ENCODE data around the gene ZNF550.

The ZNF550 gene

DNA sequence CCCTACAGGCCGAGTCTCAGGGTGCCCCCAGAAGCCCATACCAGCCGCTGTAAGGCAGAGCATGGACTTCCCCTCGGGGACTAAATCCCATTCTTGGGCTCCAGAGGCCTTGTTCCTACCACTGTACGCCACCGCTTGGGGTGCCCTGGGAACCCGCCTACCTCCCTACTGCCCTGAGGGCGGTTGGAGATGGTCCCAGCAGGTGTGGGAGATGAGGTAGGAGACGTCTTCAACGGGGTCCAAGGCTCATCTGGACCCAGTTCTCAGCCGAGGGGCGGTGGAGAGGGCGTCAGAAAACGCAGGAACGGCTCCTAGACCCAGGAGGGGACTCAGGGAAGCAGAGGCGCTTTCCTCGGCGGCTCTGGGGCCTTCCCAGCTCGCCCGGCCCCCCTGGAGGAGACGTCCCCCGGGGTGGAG lies 23.4 kb upstream of the ZNF550 start:
- TF ChIP-seq, protein P1, sequence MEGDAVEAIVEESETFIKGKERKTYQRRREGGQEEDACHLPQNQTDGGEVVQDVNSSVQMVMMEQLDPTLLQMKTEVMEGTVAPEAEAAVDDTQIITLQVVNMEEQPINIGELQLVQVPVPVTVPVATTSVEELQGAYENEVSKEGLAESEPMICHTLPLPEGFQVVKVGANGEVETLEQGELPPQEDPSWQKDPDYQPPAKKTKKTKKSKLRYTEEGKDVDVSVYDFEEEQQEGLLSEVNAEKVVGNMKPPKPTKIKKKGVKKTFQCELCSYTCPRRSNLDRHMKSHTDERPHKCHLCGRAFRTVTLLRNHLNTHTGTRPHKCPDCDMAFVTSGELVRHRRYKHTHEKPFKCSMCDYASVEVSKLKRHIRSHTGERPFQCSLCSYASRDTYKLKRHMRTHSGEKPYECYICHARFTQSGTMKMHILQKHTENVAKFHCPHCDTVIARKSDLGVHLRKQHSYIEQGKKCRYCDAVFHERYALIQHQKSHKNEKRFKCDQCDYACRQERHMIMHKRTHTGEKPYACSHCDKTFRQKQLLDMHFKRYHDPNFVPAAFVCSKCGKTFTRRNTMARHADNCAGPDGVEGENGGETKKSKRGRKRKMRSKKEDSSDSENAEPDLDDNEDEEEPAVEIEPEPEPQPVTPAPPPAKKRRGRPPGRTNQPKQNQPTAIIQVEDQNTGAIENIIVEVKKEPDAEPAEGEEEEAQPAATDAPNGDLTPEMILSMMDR (conservative IDR thresholded peaks at IDR 0.05; ENCODE audit: low read depth, low read length): no peak
- no peak for DNase-seq (ENCODE audit: low read depth)
- no peak overlapping the region for H3K4me3 ChIP-seq (ENCODE audit: low read depth, low read length)

DNA sequence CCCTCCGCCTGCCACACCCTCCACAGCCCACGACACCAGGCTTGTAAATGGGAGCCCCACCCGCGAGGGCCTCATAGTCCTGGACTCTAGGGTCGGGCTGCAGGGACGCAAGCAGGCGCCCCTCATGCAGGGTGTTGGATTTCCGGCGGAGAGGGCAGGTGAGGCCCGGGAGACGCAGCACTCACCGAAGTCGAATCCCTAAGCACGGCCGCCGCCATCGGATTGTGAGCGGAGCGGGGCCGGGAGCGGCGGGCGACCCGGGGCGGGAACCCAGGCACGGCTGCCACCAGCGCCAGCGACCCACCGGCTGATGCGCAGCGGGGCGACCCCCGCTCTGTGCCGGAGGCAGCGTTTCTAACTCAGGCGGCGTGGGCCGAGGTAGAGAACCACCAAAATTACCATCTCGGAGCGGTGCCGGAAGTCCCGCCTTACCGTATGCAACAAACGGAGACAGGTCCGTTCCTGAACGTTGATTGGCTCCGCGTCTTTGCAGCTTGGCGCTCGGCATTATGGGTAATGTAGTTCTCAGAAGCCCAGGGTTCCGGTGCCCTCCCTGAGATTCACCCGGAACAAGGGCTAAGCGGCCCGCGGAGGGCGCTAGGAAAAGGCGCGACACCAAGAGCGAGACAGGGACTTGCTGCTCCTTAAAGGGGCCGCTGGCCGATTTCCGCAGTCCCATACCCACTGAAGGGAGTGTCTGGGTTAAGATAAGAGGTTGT lies 19.0 kb upstream of the ZNF550 start, which contains the start of gene ZNF416:
TSS of gene ZNF416 (minus strand) at position 425 of the 719 bp plus-strand sequence. CDS start at position 218, 207 bp downstream.
- TF ChIP-seq, protein P1 (conservative IDR thresholded peaks at IDR 0.05; ENCODE audit: low read depth, low read length): peak; percentile 40
- DNase-seq (ENCODE audit: low read depth): peak; percentile 99
- peak within 1 kb of the TSS; percentile 90 for H3K4me3 ChIP-seq (ENCODE audit: low read depth, low read length)

DNA sequence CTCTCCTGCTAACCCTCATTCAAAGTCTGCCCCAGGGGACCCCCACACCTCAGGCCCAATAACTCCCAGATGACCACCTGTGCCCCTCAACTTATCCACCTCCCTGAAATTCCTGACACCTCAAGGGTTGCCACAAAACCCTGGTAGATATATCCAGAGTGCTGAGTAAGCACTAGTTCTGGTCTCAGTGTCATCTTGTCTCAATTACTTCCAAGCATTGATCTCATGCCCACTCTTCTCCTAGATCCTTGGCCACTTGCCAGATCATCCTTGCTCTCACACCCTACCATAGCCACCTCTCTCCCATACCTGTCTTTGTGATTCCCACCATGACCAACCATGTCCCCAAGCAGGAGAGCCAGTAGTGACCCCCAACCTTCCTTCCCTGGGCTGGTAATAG lies 17.0 kb upstream of the ZNF550 start:
- TF ChIP-seq, protein P1 (conservative IDR thresholded peaks at IDR 0.05; ENCODE audit: low read depth, low read length): no peak
- no peak overlapping the region for H3K4me3 ChIP-seq (ENCODE audit: low read depth, low read length)
- DNase-seq (ENCODE audit: low read depth): no peak

DNA sequence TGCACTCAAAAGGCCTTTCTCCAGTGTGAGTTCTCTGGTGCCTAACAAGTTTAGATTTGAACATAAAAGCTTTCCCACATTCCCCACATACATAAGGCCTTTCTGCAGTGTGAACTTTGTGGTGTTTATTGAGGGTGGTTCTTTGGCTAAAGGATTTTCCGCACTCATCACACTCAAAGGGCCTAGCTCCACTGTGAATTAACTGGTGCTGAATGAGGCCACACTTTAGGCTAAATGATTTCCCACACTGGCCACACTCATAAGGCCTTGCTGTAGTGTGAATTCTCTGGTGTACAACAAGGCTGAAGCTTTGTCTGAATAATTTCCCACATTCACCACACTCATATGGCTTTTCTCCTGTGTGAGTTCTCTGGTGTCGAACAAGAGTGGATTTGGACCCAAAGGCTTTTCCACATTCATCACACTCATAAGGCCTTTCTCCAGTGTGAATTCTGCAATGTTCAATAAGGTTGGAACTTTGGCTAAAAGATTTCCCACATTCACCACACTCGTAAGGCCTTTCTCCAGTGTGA lies 12.8 kb upstream of the ZNF550 start:
- TF ChIP-seq, protein P1 (conservative IDR thresholded peaks at IDR 0.05; ENCODE audit: low read depth, low read length): no peak
- DNase-seq (ENCODE audit: low read depth): no peak
- H3K4me3 ChIP-seq (ENCODE audit: low read depth, low read length): no peak overlapping the region

DNA sequence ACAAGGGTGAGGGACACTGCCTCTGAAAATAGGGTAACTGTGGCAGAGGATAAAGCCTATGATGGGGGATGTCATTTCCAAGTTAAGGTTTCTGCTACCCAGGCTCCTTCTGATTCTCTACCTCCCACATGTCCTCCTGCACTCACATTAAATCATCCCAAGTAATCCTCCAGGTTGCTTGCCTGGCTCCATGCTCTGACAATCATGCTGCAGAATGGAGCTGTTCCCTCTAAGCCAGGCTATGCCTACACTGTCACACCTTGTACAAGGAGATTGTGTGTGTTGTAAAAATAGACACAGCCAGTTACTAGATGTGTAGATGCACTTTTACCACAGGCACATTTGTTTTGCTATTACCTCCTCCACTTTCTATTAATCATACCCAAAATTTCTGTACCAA lies 11.0 kb upstream of the ZNF550 start:
- DNase-seq (ENCODE audit: low read depth): no peak
- H3K4me3 ChIP-seq (ENCODE audit: low read depth, low read length): no peak overlapping the region
- TF ChIP-seq, protein P1 (conservative IDR thresholded peaks at IDR 0.05; ENCODE audit: low read depth, low read length): no peak

DNA sequence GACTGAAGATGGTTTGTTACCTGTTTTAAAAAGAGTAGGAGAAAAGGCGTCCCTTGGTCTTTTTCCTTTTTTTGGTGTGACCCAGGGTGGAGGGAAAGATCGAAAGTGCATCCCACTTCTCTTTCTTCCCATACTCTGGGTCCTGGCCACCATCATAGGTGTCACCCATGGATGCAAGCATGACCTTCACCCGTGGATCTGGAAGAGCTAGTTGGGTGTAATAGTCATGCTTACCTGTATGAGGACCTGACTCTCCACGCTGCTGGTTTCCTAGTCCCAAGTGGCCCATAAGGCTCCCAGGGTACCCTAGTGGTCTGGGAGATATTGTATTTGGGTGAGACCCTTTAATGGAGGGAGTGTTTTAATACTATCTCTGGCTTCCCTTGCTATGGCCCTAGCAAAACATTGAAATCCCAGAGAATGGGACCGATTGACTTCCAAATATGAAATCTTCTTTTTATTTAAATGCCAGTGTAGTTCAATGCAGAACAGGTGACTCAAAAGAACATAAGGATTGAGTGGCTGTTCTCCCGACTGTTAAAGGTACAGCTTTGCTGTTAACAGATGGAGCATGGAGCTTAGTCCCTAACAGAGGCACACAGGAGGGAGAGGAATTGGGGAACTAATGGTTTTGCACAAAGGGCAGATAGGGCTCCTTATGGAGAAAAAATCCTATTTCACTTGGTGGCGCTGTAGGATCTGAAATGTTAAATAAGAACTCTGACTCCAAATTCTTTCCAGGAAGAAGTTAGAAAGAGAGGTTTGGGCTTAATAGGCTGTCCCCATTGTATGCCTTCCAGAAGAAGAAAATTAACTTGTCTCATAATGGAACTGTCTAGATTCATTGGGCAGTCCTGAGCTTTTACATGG lies 7.0 kb upstream of the ZNF550 start:
- H3K4me3 ChIP-seq (ENCODE audit: low read depth, low read length): no peak overlapping the region
- peak; percentile 61 for DNase-seq (ENCODE audit: low read depth)
- TF ChIP-seq, protein P1 (conservative IDR thresholded peaks at IDR 0.05; ENCODE audit: low read depth, low read length): no peak

Measured in choroid plexus epithelial cell (primary cell).